K562 (cell line): Measurements from ENCODE around the gene RNF215. TPM values are rescaled to one million over a fixed set of nuclear protein-coding genes. Genes with fewer than 3 reads are reported as not detected.
A peak's percentile ranks its signal among the peaks of the same experiment; 100 is the strongest.

ENCODE experiments used
- ARID2 ChIP-seq: fragments of 450-650 bp; IDR thresholded peaks from 2 replicates; pipeline ENCODE4 v1.6.1; 2017; ENCODE audit warnings: antibody characterized with exemption, mild to moderate bottlenecking
- CTCF ChIP-seq, 3 experiments: IDR thresholded peaks in 2 of 3; conservative IDR thresholded peaks in 1 of 3; 2 replicates each; pipeline ENCODE4 v1.5.1; 2011 to 2012; ENCODE audit warnings: low read length in 3 of 3, mild to moderate bottlenecking in 3 of 3, control low read depth in 2 of 3, improper control_type of control experiment in 1 of 3, inconsistent platforms in 1 of 3, low read depth in 1 of 3, mixed read lengths in 1 of 3, moderate library complexity in 1 of 3; ENCODE audit not compliant: insufficient read depth in 2 of 3
- CXXC5 ChIP-seq: fragments of 250-450 bp; sonication (Bioruptor Pico); IDR thresholded peaks from 2 replicates; pipeline ENCODE4 v1.8.0; 2022; ENCODE audit warnings: inconsistent platforms, mild to moderate bottlenecking, moderate library complexity
- GABPA ChIP-seq: fragments of 200-800 bp; sonication (Bioruptor generic); conservative IDR thresholded peaks from 2 replicates; pipeline ENCODE4 v1.6.1; 2016; ENCODE audit warnings: low read depth, missing genetic modification characterization, missing compliant biosample characterization
- GTF2E2 ChIP-seq: fragments of 200-800 bp; sonication (Bioruptor generic); IDR thresholded peaks from 2 replicates; pipeline ENCODE4 v1.6.1; 2016; ENCODE audit warnings: missing genetic modification characterization, missing compliant biosample characterization
- MAZ ChIP-seq, 2 experiments: fragments of 450-650 bp in 1 of 2; sonication (generic) in 1 of 2; formaldehyde crosslinking; IDR thresholded peaks in 1 of 2; conservative IDR thresholded peaks in 1 of 2; 2 replicates each; pipeline versions ENCODE4 v1.4.0 to v1.5.0; 2020; ENCODE audit warnings: mild to moderate bottlenecking in 1 of 2, missing genetic modification reagents in 1 of 2
- NONO ChIP-seq, 2 experiments: fragments of 200-400 bp in 1 of 2; fragments of 450-650 bp in 1 of 2; formaldehyde crosslinking in 1 of 2; IDR thresholded peaks; 2 replicates each; pipeline ENCODE4 v1.6.1; 2017; ENCODE audit warnings: low read depth in 2 of 2, mild to moderate bottlenecking in 2 of 2, moderate library complexity in 2 of 2, low read length in 1 of 2
- SMC3 ChIP-seq: conservative IDR thresholded peaks from 2 replicates; pipeline ENCODE4 v1.6.1; 2011; ENCODE audit warnings: low read depth, low read length, improper control_type of control experiment; ENCODE audit not compliant: insufficient read depth
- ZBTB7A ChIP-seq: IDR thresholded peaks from 2 replicates; pipeline ENCODE4 v1.6.1; 2011; ENCODE audit warnings: low read depth, mild to moderate bottlenecking, low read length, moderate library complexity, borderline replicate concordance; ENCODE audit not compliant: control insufficient read depth
- ZFP91 ChIP-seq: sonication (generic); formaldehyde crosslinking; IDR thresholded peaks from 2 replicates; pipeline ENCODE4 v1.8.0; 2022; ENCODE audit warnings: mild to moderate bottlenecking, missing genetic modification reagents
- polyA plus RNA-seq, 8 experiments: library from polyadenylated mRNA; depleted of rRNA in 4 of 8; stranded (reverse) in 5 of 8; unstranded in 3 of 8; fragments of >200 nt; fragmentation: Nextera tagmentation in 2 of 8; fragmentation: Illumina TruSeq in 1 of 8; extraction: Ambion mirVana in 2 of 8; extraction: Trizol in 1 of 8; gene quantifications; 2 replicates each; pipeline versions ENCODE4 v1.2.1 to v1.2.3, GENCODE V29; 2011 to 2014; ENCODE audit warnings: inconsistent platforms in 1 of 8, missing spikeins in 1 of 8
- total RNA-seq, 7 experiments: library from RNA; depleted of rRNA in 6 of 7; stranded (reverse); fragments of >200 nt in 6 of 7; fragmentation: Illumina TruSeq in 2 of 7; extraction: Trizol in 2 of 7; gene quantifications; 2 replicates each; pipeline versions ENCODE4 v1.2.1 to v1.2.3, GENCODE V29; 2011 to 2021; ENCODE audit warnings: low replicate concordance in 1 of 7
- TF ChIP-seq, protein P1 (sequence below), 2 experiments: fragments of 450-650 bp; formaldehyde crosslinking in 1 of 2; IDR thresholded peaks; 2 replicates each; pipeline versions ENCODE4 v1.4.0 to v1.6.1; 2014 to 2020; ENCODE audit warnings: mild to moderate bottlenecking in 2 of 2, borderline replicate concordance in 1 of 2, low read depth in 1 of 2

RNF215 gene
- total and polyA plus RNA-seq, 9 of the 15 experiments (the other 6 are each of a cell fraction or from before 2014, with no cell fraction given): 0.08 to 9.8 (median 2.7) TPM

DNA sequence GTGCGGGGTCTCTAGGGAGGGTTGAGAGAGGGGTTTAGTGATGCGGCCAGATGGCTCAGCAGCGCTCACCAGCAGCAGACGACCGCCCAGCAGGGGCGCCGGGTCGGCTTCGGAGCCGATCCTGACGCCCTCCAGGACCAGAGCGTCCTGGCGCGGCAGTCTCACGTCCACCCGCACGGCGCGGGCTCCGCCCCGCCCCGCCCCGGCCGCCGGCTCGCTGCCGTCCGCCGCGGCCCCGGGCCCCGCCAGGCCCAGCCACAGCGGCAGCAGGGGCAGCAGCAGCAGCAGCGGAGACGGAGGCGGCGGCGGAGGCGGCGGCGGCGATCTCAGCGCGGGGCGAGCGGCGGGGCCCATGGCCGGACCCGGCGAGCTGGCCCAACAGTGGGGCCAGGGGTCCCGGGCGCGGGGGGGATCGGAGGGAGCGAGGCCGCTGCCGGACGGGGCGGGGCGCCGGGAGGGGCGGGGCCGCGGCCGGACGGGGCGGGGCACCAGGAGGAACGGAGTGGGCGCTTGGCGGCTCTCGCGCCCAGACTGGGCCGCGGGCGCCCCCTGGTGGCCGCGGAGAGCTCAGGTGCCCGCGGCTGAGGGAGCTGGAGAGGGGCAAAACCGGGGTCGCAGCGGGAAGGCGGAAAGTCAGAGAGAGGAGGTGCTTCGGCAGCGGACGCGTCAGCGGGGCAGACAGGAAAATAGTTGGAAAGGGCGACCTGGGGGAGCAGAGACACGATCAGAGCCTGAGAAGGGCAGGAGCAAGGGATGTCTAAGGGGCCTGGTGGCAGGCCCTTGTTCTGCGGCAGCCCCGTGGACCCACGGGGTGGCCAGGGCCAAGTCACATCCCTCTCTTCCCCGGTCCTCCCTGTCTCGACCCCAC, at the start of gene RNF215 (continued):
- TF ChIP-seq, protein P1, sequence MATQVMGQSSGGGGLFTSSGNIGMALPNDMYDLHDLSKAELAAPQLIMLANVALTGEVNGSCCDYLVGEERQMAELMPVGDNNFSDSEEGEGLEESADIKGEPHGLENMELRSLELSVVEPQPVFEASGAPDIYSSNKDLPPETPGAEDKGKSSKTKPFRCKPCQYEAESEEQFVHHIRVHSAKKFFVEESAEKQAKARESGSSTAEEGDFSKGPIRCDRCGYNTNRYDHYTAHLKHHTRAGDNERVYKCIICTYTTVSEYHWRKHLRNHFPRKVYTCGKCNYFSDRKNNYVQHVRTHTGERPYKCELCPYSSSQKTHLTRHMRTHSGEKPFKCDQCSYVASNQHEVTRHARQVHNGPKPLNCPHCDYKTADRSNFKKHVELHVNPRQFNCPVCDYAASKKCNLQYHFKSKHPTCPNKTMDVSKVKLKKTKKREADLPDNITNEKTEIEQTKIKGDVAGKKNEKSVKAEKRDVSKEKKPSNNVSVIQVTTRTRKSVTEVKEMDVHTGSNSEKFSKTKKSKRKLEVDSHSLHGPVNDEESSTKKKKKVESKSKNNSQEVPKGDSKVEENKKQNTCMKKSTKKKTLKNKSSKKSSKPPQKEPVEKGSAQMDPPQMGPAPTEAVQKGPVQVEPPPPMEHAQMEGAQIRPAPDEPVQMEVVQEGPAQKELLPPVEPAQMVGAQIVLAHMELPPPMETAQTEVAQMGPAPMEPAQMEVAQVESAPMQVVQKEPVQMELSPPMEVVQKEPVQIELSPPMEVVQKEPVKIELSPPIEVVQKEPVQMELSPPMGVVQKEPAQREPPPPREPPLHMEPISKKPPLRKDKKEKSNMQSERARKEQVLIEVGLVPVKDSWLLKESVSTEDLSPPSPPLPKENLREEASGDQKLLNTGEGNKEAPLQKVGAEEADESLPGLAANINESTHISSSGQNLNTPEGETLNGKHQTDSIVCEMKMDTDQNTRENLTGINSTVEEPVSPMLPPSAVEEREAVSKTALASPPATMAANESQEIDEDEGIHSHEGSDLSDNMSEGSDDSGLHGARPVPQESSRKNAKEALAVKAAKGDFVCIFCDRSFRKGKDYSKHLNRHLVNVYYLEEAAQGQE (IDR thresholded peaks at IDR 0.05; ENCODE audit: borderline replicate concordance): peak; percentile 64; the same call in 1 of the 2 replicates
- TF ChIP-seq, protein P1 (CRISPR knock-in tag; IDR thresholded peaks at IDR 0.05; ENCODE audit: low read depth): no peak
- TF ChIP-seq GTF2E2 (tag): no peak
- peak; percentile 69 to 87 (median 73) for TF ChIP-seq CTCF (IDR thresholded peaks at IDR 0.05 in 2 of 3, conservative IDR thresholded peaks at IDR 0.05 in 1 of 3; ENCODE audit: insufficient read depth in 2 of 3, low read depth in 1 of 3, low read length in 3 of 3)
- TF ChIP-seq SMC3: peak; percentile 81
- TF ChIP-seq NONO (IDR thresholded peaks at IDR 0.05; ENCODE audit: low read depth in 2 of 2, low read length in 1 of 2): 0 out of 4 replicates have a peak, but pooled peaks of 1 of the 2 experiments have one; percentile 51
- no peak for TF ChIP-seq ZFP91 (CRISPR knock-in tag)
- TF ChIP-seq GABPA (tag): peak; percentile 42; the same call in 1 of the 2 replicates
- TF ChIP-seq ARID2: peak; percentile 38; the same call in 1 of the 2 replicates
- peak; percentile 95 for TF ChIP-seq ZBTB7A
- peak; percentile 60 for TF ChIP-seq CXXC5 (CRISPR knock-in tag)
- peak; percentile 47 to 55; a peak in 1 of 4 replicates for TF ChIP-seq MAZ (CRISPR knock-in tag; conservative IDR thresholded peaks at IDR 0.05 in 1 of 2, IDR thresholded peaks at IDR 0.05 in 1 of 2)
